GM13976 (cell line): ENCODE results near the gene EBPL.

Experiments
- DNase-seq: peaks from one replicate; pipeline ENCODE4 v3.0.0; 2012; ENCODE audit warnings: low spot score
- in situ Hi-C: fragments of 300-500 bp; cut with MboI; formaldehyde crosslinking; loops from one replicate; pipeline ENCODE4 v1.12.0; 2022; ENCODE audit warnings: low sequenced_read_pairs, mixed read lengths, inconsistent platforms; ENCODE audit not compliant: unreplicated experiment
- TF ChIP-seq, protein P1 (sequence below): IDR thresholded peaks from 2 replicates; pipeline ENCODE4 v1.5.1; 2012; ENCODE audit warnings: borderline replicate concordance, mild to moderate bottlenecking; ENCODE audit not compliant: insufficient read depth; ENCODE audit errors: extremely low read depth, missing control alignments, control extremely low read depth

The EBPL gene

GRCh38 chr13:49690995-49691784 is at the start of gene EBPL:
Gene EBPL, minus strand, starts transcription at chr13:49691486. Its CDS starts 62 bp downstream, at chr13:49691424.
- peak; percentile 97 for DNase-seq
- in situ Hi-C loops, result no loop called here
- TF ChIP-seq, protein P1, sequence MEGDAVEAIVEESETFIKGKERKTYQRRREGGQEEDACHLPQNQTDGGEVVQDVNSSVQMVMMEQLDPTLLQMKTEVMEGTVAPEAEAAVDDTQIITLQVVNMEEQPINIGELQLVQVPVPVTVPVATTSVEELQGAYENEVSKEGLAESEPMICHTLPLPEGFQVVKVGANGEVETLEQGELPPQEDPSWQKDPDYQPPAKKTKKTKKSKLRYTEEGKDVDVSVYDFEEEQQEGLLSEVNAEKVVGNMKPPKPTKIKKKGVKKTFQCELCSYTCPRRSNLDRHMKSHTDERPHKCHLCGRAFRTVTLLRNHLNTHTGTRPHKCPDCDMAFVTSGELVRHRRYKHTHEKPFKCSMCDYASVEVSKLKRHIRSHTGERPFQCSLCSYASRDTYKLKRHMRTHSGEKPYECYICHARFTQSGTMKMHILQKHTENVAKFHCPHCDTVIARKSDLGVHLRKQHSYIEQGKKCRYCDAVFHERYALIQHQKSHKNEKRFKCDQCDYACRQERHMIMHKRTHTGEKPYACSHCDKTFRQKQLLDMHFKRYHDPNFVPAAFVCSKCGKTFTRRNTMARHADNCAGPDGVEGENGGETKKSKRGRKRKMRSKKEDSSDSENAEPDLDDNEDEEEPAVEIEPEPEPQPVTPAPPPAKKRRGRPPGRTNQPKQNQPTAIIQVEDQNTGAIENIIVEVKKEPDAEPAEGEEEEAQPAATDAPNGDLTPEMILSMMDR, result no peak

DNA sequence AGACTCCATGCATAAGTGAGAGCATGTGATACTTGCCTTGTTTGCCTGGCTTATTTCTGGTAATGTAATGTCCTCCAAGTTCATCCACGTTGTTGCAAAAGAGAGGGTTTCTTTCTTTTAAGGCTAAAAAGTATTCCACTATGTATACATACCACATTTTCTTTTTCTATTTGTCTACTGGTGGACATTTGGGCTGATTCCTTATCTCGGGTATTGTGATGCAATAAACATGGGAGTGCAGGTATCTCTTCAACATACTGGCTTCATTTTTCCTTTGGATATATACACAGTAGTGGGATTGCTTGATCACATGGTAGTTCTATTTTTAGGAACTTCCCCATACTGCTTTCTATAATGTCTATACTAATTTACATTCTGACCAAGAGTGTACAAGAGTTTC is 49.6 kb upstream of the EBPL start:
- in situ Hi-C loops, result no loop called here
- TF ChIP-seq, protein P1, result no peak
- DNase-seq, result no peak

DNA sequence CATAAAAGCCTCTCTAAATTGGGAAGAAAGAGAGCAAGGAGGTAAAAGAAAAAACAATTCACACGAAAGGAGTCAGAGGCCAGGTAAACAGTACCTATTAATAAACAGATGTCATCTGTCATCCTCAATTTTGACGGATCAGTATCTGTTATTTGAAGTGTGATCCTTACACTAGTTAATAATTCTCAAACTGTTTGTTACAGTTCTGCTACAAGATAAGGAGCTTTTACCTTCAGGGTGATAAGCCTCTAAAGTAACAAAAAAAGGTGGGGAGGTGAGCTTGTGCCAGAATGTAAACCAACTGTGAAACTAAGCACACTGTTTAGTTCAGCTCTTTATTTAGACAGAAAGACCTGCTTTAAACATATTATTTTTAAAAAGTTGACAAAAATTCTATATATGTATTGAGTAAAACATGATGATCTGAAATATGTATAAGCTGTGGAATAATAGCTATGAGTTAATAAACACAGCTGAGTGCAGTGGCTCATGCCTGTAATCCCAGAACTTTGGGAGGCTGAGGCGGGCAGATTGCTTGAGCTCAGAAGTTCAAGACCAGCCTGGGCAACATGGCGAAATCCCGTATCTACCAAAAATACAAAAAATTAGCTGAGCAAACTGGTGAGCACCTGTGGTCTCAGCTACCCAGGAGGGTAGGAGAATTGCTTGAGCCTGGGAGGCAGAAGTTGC is 48.4 kb upstream of the EBPL start:
- in situ Hi-C loops, result no loop called here
- no peak for DNase-seq
- TF ChIP-seq, protein P1, result no peak

- TF ChIP-seq, protein P1, result no peak
- no peak for DNase-seq
- in situ Hi-C loops, result no loop called here
Observed at GRCh38 chr13:49733181-49733951, 42.1 kb upstream of the EBPL start.

DNA sequence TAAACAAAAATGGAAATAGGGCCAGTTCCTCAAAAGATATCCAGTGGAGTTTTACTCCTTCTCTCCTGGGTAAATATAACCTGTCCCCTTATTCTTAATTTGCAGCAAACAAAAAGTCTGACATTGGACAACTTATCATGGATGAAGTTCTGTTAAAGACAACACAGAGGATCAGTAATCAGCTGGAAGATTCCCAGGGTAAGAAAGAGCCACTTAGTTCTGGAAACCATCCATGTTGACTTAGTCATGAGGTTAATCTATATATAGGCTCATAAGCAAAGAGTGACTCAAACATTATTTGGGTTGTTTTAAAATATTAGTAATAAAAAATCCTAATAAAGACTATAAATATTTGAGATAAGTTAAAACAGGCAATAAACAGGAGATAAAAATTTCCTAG is 40.5 kb upstream of the EBPL start:
- in situ Hi-C loops, result no loop called here

GRCh38 chr13:49716615-49717014 is 25.3 kb upstream of the EBPL start:
- in situ Hi-C loops, result no loop called here
- no peak for DNase-seq
- TF ChIP-seq, protein P1, result no peak

More for the DNA sequence above, 40.5 kb upstream of the EBPL start:
- DNase-seq, result no peak
- TF ChIP-seq, protein P1, result no peak
